ENCODE results near the gene MACF1. TPM values are rescaled to one million over a fixed set of nuclear protein-coding genes. Genes with fewer than 3 reads are reported as not detected.

The MACF1 gene
- total RNA-seq, 2 donors from 2014 or later: 214 to 251 TPM

GRCh38 chr1:39505289-39505688 is 300.8 kb downstream of the MACF1 start:
- Mint-ChIP-seq H3K36me3 (ENCODE audit: low read depth) (no peaks in the 10 kb centered on the region), H3K27me3 (ENCODE audit: insufficient read depth) (peaks cover 17% of the 10 kb centered on the region), H3K4me3 (no peak overlapping the region), H3K4me1 (peaks cover 19% of the 10 kb centered on the region), H3K9me3 (peaks cover 3% of the 10 kb centered on the region), H3K27ac (no peak overlapping the region)
- Histone ChIP-seq H3K36me3 (ENCODE audit: control insufficient read depth, insufficient read depth, low read length) (no peaks in the 10 kb centered on the region), H3K27me3 (ENCODE audit: control insufficient read depth, insufficient read depth, low read length, poor library complexity, severe bottlenecking) (no peaks in the 10 kb centered on the region), H3K4me1 (ENCODE audit: control insufficient read depth, insufficient read depth, low read length) (peaks cover 7% of the 10 kb centered on the region), H3K27ac (ENCODE audit: low read depth, low read length) (no peak overlapping the region), H3K9me3 (ENCODE audit: control insufficient read depth, low read length) (peaks cover 6% of the 10 kb centered on the region), H3K9ac (ENCODE audit: extremely low read depth, low read length, poor library complexity, severe bottlenecking) (no peak overlapping the region), H3K4me3 (ENCODE audit: low read length) (no peak overlapping the region)
- DNase-seq: no peak
- TF ChIP-seq CTCF (conservative IDR thresholded peaks at IDR 0.05): no peak

GRCh38 chr1:39507230-39507928 is 302.9 kb downstream of the MACF1 start:
- H3K27ac ChIP-seq (ENCODE audit: low read depth, low read length): no peak overlapping the region
- no peak overlapping the region for H3K4me3 Mint-ChIP-seq
- 75 to 96% methylated on average over 4 to 14 of the region's 14 CpGs for WGBS, 2 experiments (ENCODE audit: insufficient coverage in 1 of 2, insufficient read length in 1 of 2)

GRCh38 chr1:39508266-39508665 is 303.8 kb downstream of the MACF1 start:
- H3K9me3 Mint-ChIP-seq: no peaks in the 10 kb centered on the region
- no peak overlapping the region for H3K4me3 Mint-ChIP-seq
- H3K27ac Mint-ChIP-seq: no peak overlapping the region
- H3K4me1 ChIP-seq (ENCODE audit: control insufficient read depth, insufficient read depth, low read length): peaks cover 7% of the 10 kb centered on the region
- DNase-seq: no peak
- no peak overlapping the region for H3K27ac ChIP-seq (ENCODE audit: low read depth, low read length)
- peaks cover 6% of the 10 kb centered on the region for H3K9me3 ChIP-seq (ENCODE audit: control insufficient read depth, low read length)
- no peaks in the 10 kb centered on the region for H3K36me3 Mint-ChIP-seq (ENCODE audit: low read depth)
- 88 to 94% methylated on average over 2 to 6 of the region's 6 CpGs for WGBS, 2 experiments (ENCODE audit: insufficient coverage in 1 of 2, insufficient read length in 1 of 2)
- H3K4me1 Mint-ChIP-seq: peaks cover 19% of the 10 kb centered on the region
- H3K27me3 ChIP-seq (ENCODE audit: control insufficient read depth, insufficient read depth, low read length, poor library complexity, severe bottlenecking): no peaks in the 10 kb centered on the region
- H3K27me3 Mint-ChIP-seq (ENCODE audit: insufficient read depth): peaks cover 11% of the 10 kb centered on the region
- H3K4me3 ChIP-seq (ENCODE audit: low read length): no peak overlapping the region
- H3K36me3 ChIP-seq (ENCODE audit: control insufficient read depth, insufficient read depth, low read length): no peaks in the 10 kb centered on the region
- TF ChIP-seq CTCF (conservative IDR thresholded peaks at IDR 0.05): no peak
- no peak overlapping the region for H3K9ac ChIP-seq (ENCODE audit: extremely low read depth, low read length, poor library complexity, severe bottlenecking)

More at GRCh38 chr1:39507230-39507928, 302.9 kb downstream of the MACF1 start:
- Mint-ChIP-seq H3K9me3 (peaks cover 1% of the 10 kb centered on the region), H3K36me3 (ENCODE audit: low read depth) (no peaks in the 10 kb centered on the region), H3K4me1 (peaks cover 19% of the 10 kb centered on the region), H3K27me3 (ENCODE audit: insufficient read depth) (peaks cover 11% of the 10 kb centered on the region), H3K27ac (no peak overlapping the region)
- TF ChIP-seq CTCF (conservative IDR thresholded peaks at IDR 0.05): peak; percentile 70
- peaks cover 6% of the 10 kb centered on the region for H3K9me3 ChIP-seq (ENCODE audit: control insufficient read depth, low read length)
- DNase-seq: peak; percentile 81
- H3K4me3 ChIP-seq (ENCODE audit: low read length): no peak overlapping the region
- H3K36me3 ChIP-seq (ENCODE audit: control insufficient read depth, insufficient read depth, low read length): no peaks in the 10 kb centered on the region
- no peaks in the 10 kb centered on the region for H3K27me3 ChIP-seq (ENCODE audit: control insufficient read depth, insufficient read depth, low read length, poor library complexity, severe bottlenecking)
- H3K9ac ChIP-seq (ENCODE audit: extremely low read depth, low read length, poor library complexity, severe bottlenecking): no peak overlapping the region
- peaks cover 7% of the 10 kb centered on the region for H3K4me1 ChIP-seq (ENCODE audit: control insufficient read depth, insufficient read depth, low read length)
